Chondrocyte (in vitro differentiated cells): ENCODE results near the gene EXOC6. TPM values are rescaled to one million over a fixed set of nuclear protein-coding genes. Genes with fewer than 3 reads are reported as not detected.
A peak's percentile ranks its signal among the peaks of the same experiment; 100 is the strongest.
"Not testable (repeated sequence)": the region's sequence is repeated elsewhere in the genome, so short reads cannot be mapped to it uniquely, and the experiment has no call there.

ENCODE experiments used
- DNase-seq: peaks from one replicate; pipeline ENCODE4 v3.0.0; 2021; ENCODE audit warnings: mixed read lengths, low spot score
- H3K27ac Mint-ChIP-seq: one replicate; pipeline ENCODE4 v1.8.0; 2021; ENCODE audit warnings: mild to moderate bottlenecking, moderate library complexity, mixed read lengths; ENCODE audit not compliant: unreplicated experiment
- H3K27me3 Mint-ChIP-seq: 2 replicates; pipeline ENCODE4 v1.8.0; 2021; ENCODE audit warnings: low read depth, mixed read lengths
- H3K36me3 Mint-ChIP-seq: 2 replicates; pipeline ENCODE4 v1.8.0; 2021; ENCODE audit warnings: low read depth, mixed read lengths
- H3K4me1 Mint-ChIP-seq: 2 replicates; pipeline ENCODE4 v1.8.0; 2021; ENCODE audit warnings: low read depth, mild to moderate bottlenecking, mixed read lengths
- H3K4me3 Mint-ChIP-seq: one replicate; pipeline ENCODE4 v1.8.0; 2021; ENCODE audit warnings: mild to moderate bottlenecking, moderate library complexity, mixed read lengths; ENCODE audit not compliant: unreplicated experiment
- H3K9me3 Mint-ChIP-seq: 2 replicates; pipeline ENCODE4 v1.8.0; 2021; ENCODE audit warnings: low read depth, mixed read lengths
- total RNA-seq: library from RNA; stranded (reverse); gene quantifications from 3 replicates; pipeline ENCODE4 v1.2.1, GENCODE V29; 2021
- TF ChIP-seq, protein P1 (sequence below): fragments of 200-600 bp; sonication (generic); IDR thresholded peaks from 2 replicates; pipeline ENCODE4 v1.5.0; 2021; ENCODE audit warnings: antibody characterized with exemption, mild to moderate bottlenecking, moderate library complexity

Gene EXOC6
- total RNA-seq, 1 donor from 2014 or later: 7.2 TPM

DNA sequence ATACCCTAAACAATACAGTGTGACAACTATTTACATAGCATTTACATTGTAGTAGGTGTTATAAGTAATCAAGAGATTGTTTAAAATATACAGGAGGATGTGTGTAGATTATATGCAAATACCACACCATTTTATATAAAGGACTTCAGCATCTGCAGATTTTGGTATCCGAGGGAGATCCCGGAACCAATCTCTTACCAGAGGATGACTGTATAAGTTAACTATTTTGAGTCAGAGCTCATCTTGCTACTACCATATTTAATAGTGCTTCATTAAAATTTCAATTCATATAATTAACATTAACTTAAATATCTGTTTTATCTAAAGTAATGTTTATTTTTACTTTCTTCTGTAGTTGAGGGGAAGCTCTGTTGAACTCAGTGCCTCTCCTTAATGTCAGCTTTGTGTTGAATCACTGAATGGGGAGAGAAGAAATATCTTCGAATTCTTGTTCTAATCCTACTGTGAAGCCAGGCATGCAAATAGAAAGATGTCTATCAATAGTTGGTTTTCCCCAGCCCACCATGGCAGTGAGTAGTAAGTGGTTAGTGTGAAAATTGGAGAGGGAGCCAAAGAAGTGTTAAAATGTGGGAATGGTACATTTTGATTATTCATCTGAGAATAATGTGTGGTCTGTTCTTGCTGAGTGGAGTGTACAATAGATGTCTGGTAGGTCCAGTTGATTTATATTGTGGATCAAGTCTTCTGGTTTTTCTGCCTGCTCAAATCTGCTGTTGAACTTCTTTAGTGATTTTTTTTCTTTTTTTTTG is 122.2 kb downstream of the EXOC6 start:
- Mint-ChIP-seq H3K4me3 (no peak overlapping the region), H3K4me1 (peaks cover 23% of the 10 kb centered on the region), H3K27ac (no peak overlapping the region), H3K27me3 (no peaks in the 10 kb centered on the region), H3K9me3 (no peaks in the 10 kb centered on the region), H3K36me3 (no peaks in the 10 kb centered on the region)
- DNase-seq: no peak
- TF ChIP-seq, protein P1, sequence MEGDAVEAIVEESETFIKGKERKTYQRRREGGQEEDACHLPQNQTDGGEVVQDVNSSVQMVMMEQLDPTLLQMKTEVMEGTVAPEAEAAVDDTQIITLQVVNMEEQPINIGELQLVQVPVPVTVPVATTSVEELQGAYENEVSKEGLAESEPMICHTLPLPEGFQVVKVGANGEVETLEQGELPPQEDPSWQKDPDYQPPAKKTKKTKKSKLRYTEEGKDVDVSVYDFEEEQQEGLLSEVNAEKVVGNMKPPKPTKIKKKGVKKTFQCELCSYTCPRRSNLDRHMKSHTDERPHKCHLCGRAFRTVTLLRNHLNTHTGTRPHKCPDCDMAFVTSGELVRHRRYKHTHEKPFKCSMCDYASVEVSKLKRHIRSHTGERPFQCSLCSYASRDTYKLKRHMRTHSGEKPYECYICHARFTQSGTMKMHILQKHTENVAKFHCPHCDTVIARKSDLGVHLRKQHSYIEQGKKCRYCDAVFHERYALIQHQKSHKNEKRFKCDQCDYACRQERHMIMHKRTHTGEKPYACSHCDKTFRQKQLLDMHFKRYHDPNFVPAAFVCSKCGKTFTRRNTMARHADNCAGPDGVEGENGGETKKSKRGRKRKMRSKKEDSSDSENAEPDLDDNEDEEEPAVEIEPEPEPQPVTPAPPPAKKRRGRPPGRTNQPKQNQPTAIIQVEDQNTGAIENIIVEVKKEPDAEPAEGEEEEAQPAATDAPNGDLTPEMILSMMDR: no peak

DNA sequence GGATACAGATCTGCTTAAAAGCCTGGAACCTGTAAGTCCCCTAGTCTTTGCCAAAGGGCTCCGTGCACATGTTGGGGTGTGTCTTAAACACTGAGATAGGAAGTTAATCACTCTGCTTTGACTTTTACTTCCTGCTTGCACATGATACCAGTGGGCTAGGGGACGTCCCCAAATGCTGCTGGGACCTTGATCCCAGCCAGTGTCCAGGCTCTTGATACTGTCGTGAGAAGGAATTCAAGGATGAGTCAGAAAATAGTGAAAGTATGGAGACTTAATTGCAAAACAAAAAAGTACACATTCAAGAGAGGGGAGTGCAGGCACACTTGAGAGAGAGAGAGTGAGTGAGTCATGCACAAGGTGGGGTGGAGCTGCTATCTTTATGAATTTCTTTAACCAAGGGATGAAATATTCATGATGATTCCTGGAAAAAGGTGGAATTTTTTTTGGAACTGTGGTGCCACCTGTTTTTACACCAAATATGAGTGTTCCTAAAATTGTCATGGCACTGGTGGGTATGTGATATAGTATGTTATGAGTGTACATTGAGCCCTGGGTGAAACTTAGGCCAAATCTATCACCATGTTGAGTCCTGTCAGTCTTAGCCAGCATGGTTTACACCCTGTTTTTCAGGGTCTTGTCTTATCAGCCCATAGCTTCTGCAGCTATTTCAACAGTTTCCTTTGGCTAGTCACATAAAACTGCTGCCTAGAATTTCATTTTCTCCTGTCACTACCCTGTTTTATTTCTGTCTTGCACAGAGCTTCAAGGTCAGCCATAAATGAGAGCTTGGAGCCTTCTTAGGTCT is 123.9 kb downstream of the EXOC6 start:
- TF ChIP-seq, protein P1: no peak
- peaks cover 23% of the 10 kb centered on the region for H3K4me1 Mint-ChIP-seq
- H3K36me3 Mint-ChIP-seq: no peaks in the 10 kb centered on the region
- H3K4me3 Mint-ChIP-seq: no peak overlapping the region
- peak overlapping the region; percentile 52 for H3K27ac Mint-ChIP-seq
- H3K27me3 Mint-ChIP-seq: no peaks in the 10 kb centered on the region
- DNase-seq: no peak
- H3K9me3 Mint-ChIP-seq: no peaks in the 10 kb centered on the region

DNA sequence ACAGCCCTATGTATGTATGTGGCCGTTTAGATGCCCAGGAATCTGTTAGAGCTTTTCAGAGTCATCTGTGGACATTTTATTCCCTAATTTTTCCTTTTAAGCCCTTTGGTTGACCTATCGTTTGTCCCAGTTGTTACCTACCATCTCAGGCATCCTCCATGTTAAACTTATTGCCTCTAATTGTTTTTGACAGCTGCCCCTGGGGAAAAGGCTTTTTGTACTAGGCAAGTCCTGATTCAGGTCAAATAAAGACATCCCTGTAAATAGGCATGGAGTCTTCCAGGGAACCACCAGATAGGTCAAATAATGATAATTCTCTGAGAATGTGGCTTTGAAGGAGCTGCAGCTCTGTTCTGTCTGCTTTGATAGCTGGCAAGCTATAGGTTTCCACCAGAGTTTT is 124.6 kb downstream of the EXOC6 start:
- peaks cover 23% of the 10 kb centered on the region for H3K4me1 Mint-ChIP-seq
- no peak for DNase-seq
- H3K27ac Mint-ChIP-seq: no peak overlapping the region
- TF ChIP-seq, protein P1: no peak
- no peaks in the 10 kb centered on the region for H3K36me3 Mint-ChIP-seq
- no peaks in the 10 kb centered on the region for H3K9me3 Mint-ChIP-seq
- H3K27me3 Mint-ChIP-seq: no peaks in the 10 kb centered on the region
- no peak overlapping the region for H3K4me3 Mint-ChIP-seq

DNA sequence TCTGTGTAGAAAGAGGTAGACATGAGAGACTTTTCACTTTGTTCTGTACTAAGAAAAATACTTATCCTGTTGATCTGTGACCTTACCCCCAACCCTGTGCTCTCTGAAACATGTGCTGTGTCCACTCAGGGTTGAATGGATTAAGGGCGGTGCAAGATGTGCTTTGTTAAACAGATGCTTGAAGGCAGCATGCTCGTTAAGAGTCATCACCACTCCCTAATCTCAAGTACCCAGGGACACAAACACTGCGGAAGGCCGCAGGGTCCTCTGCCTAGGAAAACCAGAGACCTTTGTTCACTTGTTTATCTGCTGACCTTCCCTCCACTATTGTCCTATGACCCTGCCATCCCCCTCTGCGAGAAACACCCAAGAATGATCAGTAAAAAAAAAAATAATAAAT is 128.0 kb downstream of the EXOC6 start:
- H3K36me3 Mint-ChIP-seq, H3K27ac Mint-ChIP-seq, H3K4me3 Mint-ChIP-seq, H3K27me3 Mint-ChIP-seq, H3K9me3 Mint-ChIP-seq, DNase-seq: not testable (repeated sequence)
- peaks cover 19% of the 10 kb centered on the region for H3K4me1 Mint-ChIP-seq

DNA sequence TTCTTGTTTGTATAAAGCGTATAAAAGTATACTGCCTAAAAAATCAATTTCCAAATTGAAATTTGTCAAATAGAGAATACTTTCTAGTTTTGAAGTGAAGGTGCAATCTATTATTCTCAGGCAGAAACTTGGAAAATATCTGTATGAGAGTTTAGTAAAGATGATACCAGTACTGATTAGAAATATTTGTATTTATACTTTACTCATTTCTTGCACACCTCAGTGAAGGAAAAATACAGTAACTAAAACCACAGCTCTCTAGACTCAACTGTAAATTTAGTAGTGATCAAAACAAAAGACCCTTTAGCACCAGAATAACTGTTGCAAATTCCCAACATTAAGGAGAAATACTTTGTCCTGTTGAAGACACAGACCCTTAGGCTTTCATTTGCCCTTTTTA is 140.9 kb downstream of the EXOC6 start:
- peaks cover 4% of the 10 kb centered on the region for H3K36me3 Mint-ChIP-seq
- peaks cover 20% of the 10 kb centered on the region for H3K4me1 Mint-ChIP-seq
- TF ChIP-seq, protein P1: no peak
- DNase-seq: no peak
- H3K27ac Mint-ChIP-seq: no peak overlapping the region
- H3K9me3 Mint-ChIP-seq: peaks cover 12% of the 10 kb centered on the region
- no peaks in the 10 kb centered on the region for H3K27me3 Mint-ChIP-seq
- H3K4me3 Mint-ChIP-seq: no peak overlapping the region
